NCI-H187 (cell line): ENCODE measurements around the gene TAS1R2.
"Not testable (repeated sequence)": the region's sequence is repeated elsewhere in the genome, so short reads cannot be mapped to it uniquely, and the experiment has no call there.

Experiments used
- DNase-seq, 2 experiments: peaks; one replicate each; lab custom pipeline; 2025; lab: John Stamatoyannopoulos, UW

Gene TAS1R2

DNA sequence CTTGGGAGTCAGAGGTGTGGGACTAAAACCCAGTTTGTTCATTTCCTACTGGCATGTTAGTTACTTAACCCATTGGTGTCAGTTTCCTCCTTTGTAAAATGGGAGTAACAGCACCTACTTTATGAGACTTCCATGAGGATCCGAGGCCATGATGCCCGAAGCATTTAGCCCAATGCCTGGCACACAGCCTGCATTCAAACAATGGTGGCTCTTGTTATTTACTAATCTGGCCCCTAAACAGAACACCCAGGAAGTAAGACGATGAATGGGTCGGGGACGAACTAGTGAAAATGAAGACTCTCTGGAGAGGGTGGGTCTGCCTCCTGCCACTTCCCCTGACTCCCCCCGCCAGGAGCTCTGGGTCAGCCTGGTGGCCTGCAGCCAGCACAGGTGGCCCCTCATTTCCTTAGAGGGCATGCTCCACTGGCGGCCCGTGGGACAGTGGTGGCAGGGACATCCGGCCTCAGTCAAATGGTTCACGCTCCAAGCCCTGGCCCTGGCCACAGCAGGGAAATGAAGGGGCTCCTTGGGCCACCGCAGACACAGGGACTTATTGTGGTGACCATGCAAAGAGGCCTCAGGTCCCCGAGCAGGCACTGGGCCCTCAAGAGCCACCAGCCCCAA is 9.5 kb upstream of the TAS1R2 start:
- no peak for DNase-seq

DNA sequence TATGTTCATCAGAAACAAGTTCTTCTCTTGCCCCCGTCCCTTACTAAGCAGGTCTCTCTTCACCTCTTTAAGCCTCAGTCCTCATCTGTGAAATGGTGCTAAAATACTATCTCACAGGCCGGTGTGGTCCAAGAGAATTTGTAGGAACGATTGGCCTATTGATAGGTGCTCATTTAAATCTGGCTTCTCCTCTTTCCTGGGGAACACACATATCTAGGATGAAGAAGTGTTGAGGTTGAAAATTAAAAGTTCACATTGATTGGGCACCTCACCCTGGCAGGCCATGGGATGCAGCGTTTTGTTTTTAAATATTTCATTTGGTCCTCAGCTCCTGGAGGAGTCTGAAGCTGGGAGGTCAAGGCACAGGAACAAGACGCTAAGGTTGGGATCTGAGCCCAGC is 8.9 kb upstream of the TAS1R2 start:
- no peak for DNase-seq

DNA sequence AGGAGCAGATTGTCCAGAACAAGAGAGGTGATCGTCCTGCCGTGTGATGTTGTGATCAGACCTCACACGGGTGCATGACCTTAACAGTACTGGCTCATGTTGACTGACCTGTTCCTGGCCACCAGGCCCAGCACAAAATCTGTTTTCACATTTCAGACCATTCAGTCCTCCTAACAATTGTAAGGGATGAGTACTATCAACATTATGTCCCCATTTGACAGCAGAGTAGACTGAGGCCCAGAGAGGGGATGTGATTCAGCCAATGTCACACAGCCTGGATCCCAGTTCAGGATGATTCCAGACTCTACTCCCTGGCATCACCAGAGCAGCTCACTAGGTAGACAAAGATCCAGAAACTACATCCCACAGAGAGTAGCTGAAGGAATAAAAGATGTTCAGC is 7.4 kb upstream of the TAS1R2 start:
- no peak for DNase-seq

DNA sequence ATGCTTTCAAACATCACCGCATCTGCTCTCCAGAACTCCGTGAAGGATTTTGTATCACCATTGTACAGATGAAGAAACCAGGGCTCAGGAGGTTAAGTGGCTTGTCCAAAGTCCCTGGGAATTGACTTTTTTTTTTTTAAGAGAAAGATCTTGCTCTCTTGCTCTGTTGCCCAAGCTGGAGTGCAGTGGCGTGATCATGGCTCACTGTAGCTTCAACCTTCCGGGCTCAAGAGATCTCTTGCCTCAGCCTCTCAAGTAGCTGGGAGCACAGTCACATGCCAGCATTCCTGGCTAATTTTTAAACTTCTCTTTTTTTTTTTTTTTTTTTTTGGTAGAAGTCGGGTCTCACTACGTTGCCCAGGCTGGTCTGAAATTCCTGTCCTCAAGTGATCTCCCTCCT is 6.9 kb upstream of the TAS1R2 start:
- no peak for DNase-seq

DNA sequence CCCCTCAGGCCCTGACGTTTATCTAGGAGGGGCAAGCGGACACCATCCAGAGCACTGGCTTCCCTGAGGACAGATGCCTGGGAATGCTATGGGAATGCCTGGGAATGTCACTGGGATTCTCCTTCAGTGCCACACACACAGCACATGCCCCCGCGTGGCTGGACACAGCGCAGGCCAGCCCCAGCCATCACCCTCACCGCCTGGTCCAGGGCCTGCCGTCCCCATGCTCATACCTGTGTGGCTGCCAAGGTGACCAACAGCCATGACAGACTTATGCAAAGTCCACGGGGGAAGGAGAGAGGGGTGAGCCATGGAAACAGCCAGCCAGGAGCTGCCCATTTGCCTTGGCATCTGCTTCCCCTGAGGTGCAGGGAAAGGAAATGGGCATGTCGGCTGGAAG is 5.7 kb upstream of the TAS1R2 start:
- no peak for DNase-seq

DNA sequence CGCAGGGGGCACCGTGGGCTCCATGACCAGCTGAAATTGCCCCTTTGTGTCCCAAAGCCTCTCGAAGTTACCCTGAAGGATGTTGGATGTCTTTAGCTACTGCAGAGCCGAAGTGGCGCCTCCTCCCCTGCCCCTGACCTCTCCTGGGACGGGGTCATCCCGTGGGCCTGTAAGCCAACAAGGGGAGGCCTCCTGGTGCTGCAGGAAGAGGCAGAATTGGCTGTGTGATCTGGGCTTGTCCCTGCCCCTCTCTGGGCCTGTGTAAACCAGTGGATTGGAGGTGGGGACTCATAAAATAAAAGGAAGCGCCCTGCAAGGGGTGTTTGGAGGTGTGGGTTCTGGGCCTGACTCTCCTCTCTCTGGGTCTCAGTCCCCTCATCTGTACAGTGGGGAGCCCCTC is 2.1 kb upstream of the TAS1R2 start:
- DNase-seq, result no peak

DNA sequence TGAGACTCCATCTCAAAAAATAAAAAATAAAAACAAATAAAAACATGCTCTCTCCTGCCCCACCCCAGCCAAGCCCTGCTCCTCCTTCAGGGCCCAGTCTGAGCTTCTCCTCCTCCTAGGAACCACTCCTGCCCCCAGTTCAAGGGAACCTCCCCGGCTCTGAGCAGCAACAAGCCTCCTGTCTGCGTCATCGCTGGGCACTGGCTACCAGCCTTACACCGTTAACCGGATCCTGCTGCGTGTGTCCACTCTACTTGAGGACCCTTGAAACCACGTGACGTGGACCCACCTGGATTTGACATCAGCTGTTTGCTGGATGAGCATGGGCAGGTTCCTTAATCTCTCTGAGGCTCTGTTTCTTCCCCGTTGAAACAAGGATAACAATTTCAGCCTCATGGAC is 1.6 kb upstream of the TAS1R2 start:
- peak in 1 of 2 experiments; percentile 47 for DNase-seq

DNA sequence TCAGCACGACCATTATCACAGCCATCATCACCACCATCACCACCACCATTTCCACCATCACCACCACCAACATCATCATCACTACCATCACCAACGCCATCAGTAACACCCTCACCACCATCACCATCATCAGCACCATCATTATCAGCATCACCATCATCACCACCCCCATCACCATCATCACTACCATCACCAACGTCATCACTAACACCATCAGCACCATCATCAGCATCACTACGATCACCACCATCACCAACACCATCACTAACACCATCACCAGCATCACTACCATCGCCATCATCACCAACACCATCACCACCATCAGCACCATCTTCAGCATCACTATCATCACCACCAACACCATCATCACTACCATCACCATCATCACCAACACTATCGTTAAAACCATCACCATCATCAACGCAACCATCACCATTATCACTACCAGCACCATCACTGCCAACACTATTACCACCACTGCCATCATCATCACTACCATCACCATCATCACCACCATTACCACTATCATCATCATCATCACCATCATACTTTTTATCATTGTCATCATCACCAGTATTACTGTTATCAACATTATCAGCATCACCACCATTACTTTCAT is 1.3 kb downstream of the TAS1R2 start:
- DNase-seq, result no peak

DNA sequence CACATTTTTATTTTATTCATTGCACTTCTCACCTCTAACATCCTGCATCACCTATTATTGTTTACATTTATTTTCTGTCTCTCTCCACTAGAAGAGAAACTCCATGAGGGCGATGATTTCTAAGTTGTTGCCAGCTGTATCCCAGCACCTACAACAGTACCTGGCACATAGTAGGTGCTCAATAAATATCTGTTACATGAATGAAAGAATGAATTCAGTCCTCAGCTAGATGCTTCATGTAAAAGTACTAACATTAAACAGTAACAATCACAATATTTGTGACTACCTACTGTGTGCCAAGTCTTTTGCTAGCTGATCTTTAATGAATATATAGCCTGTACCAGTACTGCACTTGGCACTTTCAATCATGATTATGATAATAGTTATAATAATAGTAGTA is 3.0 kb downstream of the TAS1R2 start:
- DNase-seq, result no peak

DNA sequence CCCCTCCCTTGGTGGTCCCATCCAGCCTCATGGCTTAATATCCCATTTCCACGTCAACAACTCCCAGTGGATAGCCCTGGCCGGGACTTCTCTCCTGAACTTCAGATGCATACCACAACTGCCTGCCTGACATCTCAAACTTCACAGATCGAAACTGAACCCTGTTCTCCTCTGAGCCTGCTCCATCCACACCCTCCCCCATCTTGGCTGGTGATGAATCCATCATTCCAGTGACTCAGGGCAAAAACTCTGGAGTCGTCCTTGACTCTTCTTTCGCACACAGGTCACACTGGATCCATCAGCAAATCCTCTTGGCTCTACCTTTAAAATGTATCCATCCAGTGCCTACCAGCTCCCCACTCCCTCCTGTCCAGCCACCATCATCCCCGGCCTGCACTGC is 3.9 kb downstream of the TAS1R2 start:
- DNase-seq, result no peak

DNA sequence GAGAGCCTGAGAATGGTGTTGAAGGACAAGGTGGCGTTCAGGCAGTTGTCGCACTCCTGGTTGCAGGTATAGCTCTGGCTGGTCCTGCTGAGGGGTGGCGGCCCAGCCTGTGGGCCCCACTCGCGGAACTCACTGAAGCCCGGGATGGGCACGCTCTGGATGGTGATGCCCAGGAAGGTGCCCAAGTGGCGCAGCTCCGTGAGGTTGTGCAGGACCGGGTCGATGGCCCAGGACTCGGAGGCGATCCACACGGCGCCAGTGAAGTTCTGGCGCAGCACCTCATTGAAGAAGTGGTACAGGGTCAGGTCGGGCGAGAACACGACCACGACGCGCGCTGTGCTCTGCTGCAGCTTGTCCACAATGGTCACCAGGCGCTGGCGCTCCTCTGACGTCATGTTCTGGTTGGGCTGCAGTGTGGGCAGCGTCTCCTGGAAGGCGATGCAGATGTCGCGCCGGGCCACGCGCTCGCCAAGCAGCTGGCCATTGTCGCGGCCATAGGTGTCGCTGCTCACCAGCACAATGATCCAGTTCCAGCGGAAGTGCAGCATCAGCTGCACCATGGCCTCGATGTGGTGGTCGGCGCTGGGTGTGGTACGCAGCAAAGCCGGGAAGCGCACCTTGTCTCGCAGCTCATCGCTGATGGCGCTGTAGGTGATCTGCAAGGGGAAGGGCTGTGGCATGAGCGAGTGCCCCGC is 5.0 kb downstream of the TAS1R2 start:
- DNase-seq, result no peak

DNA sequence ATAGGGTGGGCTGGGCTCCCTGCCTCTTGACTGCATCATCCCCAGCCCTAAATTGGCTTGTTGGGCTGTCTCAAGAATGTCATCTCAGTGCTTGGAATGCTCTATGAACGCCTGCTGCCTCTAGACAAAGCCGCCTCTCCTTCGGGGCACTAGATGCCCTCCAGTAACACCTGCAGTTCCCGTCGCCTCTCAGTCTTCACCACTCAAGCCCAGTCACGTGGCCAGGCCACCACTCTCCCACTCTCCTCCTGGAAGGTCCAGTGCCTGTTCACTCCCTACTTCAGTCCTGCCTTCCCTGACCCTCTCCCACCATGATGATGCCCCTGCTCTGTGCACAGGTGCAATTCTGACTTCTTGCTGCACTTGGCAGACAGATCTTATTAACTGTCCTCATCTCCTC is 7.0 kb downstream of the TAS1R2 start:
- DNase-seq, result no peak

DNA sequence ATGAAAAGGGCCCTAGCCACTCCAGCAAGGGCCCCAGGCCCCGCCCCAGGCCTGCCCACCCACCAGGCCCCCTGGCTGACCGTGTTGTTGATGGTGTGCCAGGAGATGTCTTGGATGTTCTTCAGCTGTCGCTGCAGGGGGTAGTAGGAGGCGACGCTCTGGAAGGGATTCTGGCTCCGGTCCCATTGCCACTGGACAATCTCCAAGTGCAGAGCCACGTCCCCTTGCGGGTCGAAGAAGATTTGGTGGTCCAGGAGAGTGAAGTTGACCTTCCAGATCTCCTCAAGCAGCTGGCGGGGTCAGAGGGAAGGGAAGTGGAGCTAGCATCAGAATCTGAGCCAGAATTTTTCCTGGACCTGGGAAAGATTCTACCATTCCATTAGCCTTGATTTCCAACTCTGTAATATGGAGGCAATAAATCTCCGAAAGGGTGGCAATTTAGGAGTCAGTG is 10.2 kb downstream of the TAS1R2 start:
- no peak for DNase-seq

DNA sequence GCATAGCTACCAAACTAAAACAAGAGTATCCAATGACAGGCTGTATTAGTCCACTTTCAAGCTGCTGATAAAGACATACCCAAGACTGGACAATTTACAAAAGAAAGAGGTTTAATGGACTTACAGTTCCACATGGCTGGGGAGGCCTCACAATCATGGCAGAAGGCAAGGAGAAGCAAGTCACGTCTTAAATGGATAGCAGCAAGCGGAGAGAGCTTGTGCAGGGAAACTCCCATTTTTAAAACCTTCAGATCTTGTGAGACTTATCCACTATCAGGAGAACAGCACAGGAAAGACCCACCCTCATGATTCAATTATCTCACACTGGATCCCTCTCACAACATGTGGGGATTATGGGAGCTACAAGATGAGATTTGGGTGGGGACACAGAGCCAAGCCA is 11.7 kb downstream of the TAS1R2 start:
- not testable (repeated sequence) for DNase-seq

DNA sequence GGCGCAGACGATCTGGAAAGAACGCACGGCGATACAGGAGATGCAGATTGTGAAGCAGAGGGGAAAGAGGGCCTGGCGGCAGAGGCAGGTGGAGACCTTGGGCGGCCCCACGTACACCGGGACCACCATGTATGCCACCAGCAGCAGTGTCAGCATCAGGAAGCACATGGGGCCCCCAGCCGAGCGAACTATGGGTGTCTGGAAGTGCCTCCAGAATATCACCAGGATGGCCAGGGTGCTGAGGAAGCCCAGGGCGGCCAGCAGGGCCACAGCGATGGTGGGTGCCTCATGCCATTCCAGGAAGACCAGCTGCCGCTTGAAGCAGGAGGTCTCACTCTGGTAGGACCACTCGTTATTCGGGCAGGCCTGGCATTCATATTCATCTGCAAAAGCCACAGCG is 19.3 kb downstream of the TAS1R2 start:
- no peak for DNase-seq

DNA sequence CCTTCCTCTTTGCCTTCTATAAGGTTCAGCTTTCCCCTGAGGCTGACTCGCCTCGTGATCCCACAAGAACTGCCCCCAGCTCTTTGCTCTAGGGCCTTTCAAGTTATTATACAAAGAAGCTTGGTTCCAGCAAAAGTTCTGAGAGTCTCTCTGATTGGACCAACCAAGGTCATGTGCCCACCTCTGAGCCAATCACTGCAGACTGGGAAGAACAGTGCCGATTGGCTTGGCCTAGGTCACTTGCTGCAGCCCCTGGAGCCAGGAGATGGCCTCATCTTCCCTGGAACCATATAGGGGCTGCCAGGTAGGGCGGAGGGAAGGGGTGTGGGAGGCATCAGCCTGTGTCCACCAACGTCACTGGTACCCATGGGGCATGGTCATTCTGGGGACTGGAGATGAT is 22.8 kb downstream of the TAS1R2 start:
- DNase-seq, result no peak

DNA sequence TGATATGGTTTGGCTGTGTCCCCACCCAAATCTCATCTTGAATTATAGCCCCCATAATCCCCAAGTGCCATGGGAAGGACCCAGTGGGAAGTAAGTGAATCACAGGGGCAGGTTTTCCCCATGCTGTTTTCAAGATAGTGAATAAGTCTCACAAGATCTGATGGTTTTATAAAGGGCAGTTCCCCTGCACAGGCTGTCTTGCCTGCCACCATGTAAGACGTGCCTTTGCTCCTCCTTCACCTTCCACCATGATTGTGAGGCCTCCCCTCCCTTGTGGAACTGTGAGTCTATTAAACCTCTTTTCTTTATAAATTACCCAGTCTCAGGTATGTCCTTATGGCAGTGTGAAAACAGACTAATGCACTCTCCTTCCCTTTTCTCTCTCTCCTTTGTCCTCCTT is 27.1 kb downstream of the TAS1R2 start:
- not testable (repeated sequence) for DNase-seq

DNA sequence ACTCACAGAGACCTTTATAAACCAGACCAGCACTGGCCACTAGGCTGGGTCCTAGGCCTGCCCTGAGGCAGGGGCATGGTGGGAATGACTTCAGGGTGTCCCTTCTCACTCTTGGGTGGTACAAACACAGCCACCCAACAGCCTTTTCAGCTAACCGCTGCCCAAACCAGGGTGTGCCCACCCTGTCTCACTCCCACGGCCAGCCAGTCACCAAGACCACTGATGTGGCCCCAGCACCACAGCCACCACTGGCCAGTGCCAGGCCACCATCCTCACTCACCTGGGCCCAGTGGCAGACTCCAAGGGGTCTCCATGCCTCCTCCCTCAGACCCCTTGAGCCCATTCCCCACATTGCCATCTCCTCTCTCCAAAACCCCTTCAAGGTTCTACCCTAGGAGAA is 27.8 kb downstream of the TAS1R2 start:
- no peak for DNase-seq

DNA sequence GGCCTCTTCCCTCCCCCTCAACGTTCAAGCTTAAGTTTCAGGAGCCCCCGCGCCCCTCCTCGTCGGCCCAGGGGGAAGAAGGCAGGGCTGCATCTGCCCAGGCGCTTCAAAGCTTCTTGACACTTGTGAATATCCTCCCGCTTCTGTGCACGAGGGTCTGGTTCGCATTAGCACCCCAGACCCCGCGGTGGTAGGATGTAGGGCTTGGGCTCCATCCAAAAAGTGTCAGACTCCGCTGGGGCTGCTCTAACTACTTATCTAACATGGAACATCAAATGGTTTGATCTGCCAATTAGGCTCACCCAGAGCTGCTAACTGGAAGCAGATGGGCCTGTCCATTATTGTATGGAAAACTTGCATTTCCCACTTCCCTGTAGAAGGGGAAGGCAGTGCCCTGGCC is 28.9 kb downstream of the TAS1R2 start:
- DNase-seq, result no peak

DNA sequence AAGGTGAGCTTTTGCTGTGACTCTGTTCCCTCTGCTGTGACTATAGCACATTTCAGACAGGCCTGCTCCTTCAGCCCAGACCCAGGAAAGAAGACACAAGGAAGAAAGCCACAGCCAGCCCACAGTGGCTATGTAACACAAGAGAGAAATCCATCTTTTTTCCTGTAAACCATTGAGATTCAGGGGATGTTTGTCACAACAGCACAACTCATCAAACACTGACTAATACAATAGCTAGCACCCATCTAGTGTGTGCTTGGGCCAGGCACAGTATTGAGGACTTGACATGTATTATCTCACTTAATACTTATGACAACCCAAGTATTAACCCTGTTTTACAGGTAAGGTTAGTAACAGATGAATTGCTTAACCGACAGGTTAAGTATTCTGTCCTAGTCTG is 29.8 kb downstream of the TAS1R2 start:
- DNase-seq, result no peak

DNA sequence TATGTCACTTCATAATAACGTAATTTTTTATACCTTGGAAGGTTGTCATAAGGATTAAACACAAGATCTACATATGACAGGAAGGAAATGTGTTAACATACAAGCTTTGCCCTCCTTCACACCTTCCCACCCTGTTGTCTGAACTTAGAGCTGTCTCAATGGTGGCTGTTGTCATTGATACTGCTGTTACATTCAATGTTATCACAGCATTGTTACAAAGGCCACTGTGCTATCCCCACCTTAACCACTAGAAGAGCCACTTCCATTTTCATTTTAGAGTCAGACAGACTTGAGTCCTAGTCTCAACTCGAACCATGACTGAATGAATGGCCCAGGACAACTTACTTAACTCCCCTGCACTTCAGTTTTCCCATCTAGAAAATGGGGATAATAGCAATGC is 31.2 kb downstream of the TAS1R2 start:
- DNase-seq, result no peak

DNA sequence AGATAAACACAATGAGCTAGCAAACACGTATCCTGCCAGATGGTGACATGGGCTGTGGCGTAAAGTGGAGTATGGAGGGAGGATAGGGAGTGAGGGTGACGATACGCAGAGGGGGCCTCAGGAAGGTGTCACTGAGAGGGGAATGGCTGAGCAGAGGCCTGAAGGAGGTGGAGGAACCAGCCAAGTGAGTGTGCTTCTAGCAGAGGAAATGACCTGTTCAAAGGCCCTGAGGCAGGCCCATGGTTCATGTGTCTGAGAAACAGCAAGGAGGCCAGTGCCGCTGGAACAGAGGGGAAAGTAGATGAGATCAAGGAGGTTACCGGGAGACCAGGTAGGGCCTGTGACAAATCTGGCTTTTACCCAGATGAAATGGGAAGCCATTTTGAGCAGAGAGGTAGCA is 36.0 kb downstream of the TAS1R2 start:
- no peak for DNase-seq

DNA sequence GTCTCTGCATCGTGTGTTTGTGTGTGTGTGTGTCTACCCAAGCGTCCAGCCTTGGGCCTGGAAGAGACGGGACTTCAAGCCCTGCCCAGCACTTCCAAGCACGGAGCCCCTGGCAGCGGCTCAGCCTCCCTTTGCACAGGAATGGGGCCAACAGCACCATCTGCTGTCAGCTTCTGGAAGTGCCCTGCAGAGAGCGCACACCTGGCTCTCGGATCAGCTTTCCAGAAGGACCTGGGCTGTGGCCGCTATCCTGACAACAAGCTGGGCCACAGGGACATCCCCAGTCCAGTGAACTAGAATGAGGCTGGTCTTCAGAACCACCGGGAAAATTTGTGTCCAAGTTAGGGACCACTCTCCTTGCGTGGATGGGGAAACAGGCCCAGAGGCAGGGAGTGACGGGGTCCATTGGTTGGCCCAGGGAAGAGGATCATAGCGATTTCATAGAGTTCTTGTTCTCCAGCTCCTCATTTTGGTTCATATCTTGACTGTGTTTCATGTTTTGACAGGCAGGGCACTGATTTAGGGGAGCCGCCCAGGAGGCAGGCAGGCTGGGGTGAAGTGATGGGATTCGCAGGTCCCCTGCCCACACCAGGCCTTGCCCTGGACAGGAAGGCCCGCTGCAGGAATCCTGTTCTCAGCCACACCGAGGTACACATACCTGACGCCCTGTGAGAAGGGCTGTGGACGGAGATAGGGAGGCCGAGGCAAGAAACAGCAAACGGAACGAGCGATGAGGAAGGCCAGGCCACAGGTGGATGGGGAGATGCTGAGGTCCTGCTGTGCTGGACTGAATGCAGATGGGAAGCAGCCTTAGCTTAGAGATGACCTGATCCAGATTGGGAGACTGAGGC is 38.4 kb downstream of the TAS1R2 start:
- peak; percentile 54 to 60 for DNase-seq
